ENCODE results near the gene ARHGAP10.
A peak's percentile ranks its signal among the peaks of the same experiment; 100 is the strongest.

Gene ARHGAP10

GRCh38 chr4:147958489-147959065 lies 226.7 kb downstream of the ARHGAP10 start:
- Histone ChIP-seq H3K4me3 (no peak overlapping the region), H3K27ac (no peak overlapping the region)

- no peak overlapping the region for H3K27ac ChIP-seq
Observed at GRCh38 chr4:147960971-147961370, 229.1 kb downstream of the ARHGAP10 start.

DNA sequence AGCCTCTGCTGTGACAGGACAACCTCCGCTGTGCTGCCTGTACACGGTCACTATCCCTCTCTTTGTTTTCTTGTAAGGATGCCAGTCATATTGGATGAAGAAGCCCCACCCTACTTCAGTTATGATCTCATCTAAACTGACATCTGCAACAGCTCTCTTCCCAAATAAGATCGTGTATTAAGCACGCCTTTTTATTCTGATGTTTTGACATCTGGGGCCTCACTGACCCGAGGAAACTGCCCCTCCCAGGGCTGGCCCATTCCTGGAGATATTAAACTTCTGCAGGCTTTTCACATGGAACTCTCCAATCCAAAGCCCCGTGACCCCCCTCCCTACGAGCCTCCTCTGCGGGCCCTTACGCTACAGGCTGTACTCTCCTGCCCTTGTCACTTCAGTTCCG lies 232.0 kb downstream of the ARHGAP10 start:
- Histone ChIP-seq H3K4me3 (no peak overlapping the region), H3K27ac (peak overlapping the region in 1 of 21 experiments; percentile 51)

More at GRCh38 chr4:147960971-147961370, 229.1 kb downstream of the ARHGAP10 start:
- H3K4me3 ChIP-seq, result no peak overlapping the region

GRCh38 chr4:147964266-147964880 lies 232.5 kb downstream of the ARHGAP10 start:
- Histone ChIP-seq H3K4me3 (no peak overlapping the region), H3K27ac (no peak overlapping the region)

DNA sequence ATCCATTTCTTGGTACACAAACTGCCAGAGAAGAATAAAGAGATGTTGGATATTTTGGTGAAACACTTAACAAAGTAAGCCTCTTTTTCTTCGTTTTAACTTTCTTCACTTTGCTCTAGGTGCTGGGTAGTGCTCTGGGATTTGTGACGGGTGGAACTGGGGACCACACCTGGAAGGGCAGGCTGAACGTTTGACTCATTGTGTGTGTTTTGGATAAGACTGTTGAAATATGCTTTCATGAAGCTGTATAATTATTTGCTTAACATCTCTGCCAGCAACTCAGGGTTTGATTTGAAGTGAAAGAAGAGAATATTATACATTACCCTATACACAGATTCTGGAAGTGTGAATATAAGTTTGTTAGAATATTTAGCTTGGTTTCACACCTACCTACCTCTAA lies 233.2 kb downstream of the ARHGAP10 start:
- H3K4me3 ChIP-seq, result no peak overlapping the region
- H3K27ac ChIP-seq, result no peak overlapping the region

GRCh38 chr4:147965873-147966272 lies 234.0 kb downstream of the ARHGAP10 start:
- Histone ChIP-seq H3K27ac (no peak overlapping the region), H3K4me3 (no peak overlapping the region)

- Histone ChIP-seq H3K4me3 (no peak overlapping the region), H3K27ac (no peak overlapping the region)
Observed at GRCh38 chr4:147968641-147969040, 236.8 kb downstream of the ARHGAP10 start.

DNA sequence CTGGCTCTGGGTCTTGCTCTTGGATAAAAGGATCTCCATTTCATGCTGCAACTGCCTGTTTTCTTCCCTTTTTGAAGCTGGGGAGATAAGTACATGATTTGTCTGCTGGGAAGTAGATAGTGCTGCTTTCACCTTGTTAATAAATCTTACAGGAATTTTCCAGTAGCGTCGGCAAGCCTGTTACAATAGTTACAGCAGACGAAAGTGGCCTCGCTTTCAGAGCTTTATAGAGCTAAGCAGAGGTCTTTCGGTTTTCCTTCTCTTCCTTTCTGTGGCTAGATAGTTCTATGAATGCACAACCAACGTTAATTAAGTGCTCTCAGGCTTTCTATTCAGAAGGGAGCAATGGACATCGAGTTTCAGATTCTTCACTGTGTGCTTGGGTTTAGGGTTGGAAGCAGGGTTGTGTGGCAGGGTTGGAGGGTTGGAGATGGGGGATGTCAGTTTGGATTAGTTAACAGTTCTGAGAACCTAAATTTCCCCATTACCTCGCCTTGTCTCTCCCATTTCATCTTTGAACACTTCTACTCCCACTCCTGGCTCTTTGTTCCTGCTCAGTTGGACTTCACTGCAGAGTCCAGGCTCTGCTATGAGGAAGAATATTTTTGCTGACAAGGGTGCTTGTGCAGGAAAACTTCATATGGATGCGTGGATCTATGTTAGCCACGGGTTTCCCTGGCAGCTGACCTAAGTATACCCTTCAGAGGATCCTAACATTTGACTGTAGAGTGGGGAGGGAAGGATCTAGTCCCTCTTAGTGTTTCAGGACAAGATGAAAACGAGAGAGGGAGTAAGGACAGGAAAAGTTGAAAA lies 237.9 kb downstream of the ARHGAP10 start:
- Histone ChIP-seq H3K27ac (no peak overlapping the region), H3K4me3 (no peak overlapping the region)

GRCh38 chr4:147971116-147971515 lies 239.2 kb downstream of the ARHGAP10 start:
- Histone ChIP-seq H3K27ac (no peak overlapping the region), H3K4me3 (no peak overlapping the region)

DNA sequence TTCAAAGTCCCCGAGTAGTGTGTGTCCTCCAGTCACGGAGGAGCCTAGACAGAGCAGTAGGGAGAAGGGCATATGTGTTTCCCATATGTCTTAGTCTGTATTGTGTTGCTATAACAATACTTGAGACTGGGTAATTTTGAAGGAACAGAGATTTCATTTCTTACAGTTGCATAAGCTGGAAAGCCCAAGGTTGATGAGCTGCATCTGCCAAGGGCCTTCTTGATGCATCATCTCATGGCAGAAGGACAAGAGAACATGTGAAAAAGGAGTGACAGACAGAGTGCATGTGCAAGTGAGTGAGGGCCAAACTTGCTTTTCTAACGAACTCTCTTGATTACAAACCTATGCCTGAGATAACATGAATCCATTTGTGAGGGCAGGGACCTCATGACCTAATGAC lies 243.4 kb downstream of the ARHGAP10 start:
- Histone ChIP-seq H3K27ac (peak overlapping the region in 4 of 21 experiments; percentile 2 to 33 (median 18)), H3K4me3 (no peak overlapping the region)

DNA sequence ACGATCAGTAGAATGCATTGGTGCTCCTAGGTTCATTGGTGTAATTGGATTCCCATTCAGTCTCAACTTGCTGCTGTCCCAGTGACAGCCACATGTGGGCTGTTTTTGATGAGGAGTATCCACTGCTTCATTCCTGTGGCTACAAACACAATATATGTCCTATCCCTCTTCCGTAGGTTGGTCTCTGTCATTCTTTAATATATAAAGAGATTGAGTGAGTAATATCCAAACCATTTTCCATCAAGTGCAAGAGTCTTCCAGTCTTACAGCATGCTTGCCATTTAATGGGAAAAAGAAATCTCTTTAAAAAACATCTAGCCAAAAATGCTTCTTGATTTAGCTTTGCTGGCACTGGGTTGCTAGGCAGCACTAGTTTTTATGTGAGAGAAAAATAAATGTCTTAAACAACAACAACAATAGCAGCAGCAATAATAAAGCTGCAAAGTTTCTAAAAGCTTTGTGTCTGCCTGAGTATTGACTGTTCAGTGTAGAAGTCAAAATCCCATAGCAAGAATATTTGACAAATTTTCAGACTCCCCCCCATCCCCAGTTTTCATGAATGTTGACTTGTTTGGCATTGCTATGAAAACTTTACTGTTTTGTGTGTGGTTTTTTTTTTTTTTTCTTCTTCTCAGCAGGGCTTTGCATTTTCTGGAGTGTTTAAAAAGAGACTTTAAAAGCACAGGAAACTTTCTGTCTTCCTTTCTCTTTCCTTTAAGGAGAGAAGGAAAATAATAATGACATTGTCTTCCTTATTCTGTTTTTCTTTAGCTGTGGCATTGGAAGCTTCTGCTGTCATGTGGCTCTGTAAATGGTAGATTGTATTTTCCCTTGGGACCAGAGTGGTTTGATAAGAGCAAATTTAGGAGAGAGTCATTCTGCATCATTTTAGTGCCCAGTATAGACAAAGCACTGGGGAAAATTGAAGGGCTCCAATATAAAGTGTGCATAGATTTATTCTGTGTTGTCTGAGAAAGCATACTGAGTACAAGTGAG lies 244.3 kb downstream of the ARHGAP10 start:
- H3K4me3 ChIP-seq, result no peak overlapping the region
- H3K27ac ChIP-seq, result peak overlapping the region in 2 of 21 experiments; percentile 2 to 13

DNA sequence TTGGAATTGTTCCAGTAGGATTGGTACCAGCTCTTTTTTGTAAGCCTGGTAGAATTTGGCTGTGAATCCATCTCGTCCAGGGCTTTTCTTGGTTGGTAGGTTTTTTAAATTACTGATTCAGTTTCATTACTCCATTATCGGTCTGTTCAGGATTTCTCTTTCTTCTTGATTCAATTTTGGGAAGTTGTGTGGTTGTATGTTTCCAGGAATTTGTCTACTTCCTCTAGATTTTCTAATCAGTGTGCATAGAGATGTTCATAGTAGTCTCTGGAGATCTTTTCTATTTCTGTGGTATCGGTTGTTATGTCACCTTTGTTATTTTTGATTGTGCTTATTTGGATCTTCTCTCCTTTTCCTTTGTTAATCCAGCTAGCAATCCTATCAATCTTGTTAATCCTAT lies 248.7 kb downstream of the ARHGAP10 start:
- no peak overlapping the region for H3K27ac ChIP-seq
- H3K4me3 ChIP-seq, result no peak overlapping the region

DNA sequence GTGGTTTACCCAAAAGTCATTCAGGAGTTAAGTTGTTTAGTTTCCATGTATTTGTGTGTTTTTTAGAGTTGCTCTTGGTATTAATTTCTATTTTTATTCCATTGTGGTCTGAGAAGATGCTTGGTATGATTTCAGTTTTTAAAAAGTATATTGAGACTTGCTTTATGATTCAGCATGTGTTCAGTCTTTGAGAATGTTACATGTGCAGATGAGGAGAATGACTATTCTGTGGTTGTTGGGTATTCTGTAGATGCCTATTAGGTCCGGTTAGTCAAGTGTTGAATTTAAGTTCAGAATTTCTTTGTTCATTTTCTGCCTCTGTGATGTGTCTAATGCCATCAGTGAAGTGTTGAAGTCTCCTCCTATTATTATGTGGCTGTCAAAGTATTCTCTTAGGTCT lies 249.4 kb downstream of the ARHGAP10 start:
- no peak overlapping the region for H3K4me3 ChIP-seq
- no peak overlapping the region for H3K27ac ChIP-seq

DNA sequence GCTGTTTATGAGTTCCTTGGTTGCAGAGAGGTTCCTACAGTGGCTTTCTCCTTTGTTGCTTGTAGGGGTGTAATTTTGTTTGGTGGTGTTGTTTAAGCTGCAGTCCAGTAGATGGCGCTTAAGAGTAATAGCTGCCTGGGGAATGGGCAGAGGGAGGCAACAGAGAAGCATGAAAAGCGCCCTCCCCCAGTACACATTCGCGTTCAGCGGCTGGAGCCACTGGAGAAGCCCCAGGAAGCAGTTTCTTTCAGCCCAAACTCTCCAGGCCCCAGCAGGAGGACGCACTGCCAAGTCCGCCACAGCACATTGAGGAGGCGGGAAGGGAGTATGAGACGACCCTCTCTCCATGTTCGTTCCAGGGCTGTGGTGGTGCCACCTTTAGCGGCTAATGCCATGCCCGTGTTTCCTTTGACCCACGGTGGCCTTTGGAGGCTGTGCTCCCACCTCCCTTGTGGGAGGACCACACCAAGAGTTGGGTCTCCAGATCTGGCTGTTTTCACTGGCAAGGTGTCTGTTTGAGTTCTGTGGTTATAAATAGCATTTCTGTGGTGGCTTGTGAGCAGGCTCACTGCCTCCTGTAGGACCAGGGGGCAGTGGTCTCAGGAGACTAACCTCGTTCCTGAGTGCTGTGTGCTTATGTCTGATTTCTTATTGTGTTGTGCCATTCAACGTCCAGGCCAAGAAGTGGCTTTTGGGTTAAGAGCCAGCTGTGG lies 252.3 kb downstream of the ARHGAP10 start:
- H3K27ac ChIP-seq, result no peak overlapping the region

GRCh38 chr4:147984778-147985138 lies 252.9 kb downstream of the ARHGAP10 start:
- H3K4me3 ChIP-seq, result no peak overlapping the region

More for the DNA sequence above, 252.3 kb downstream of the ARHGAP10 start:
- no peak overlapping the region for H3K4me3 ChIP-seq

DNA sequence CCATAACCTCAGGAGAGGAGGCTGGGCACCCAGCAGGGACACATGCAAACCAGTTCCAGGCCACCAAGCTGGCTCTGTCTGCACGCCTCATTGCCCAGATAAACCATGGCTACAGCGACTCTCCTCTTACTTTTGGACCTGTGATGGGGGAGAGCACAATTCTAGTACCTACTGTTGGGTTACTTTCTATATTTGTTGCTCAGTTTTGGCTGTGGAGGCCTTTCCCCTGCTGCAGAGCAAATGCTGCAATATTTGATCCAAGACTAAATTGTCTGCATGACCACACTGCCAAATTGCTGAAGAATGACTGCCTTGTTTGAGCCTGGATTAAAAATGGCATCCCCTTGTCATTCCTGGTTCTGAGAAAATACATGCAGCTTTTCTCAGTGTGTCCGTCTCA lies 253.5 kb downstream of the ARHGAP10 start:
- Histone ChIP-seq H3K27ac (no peak overlapping the region), H3K4me3 (no peak overlapping the region)

More at GRCh38 chr4:147984778-147985138, 252.9 kb downstream of the ARHGAP10 start:
- H3K27ac ChIP-seq, result no peak overlapping the region

- H3K27ac ChIP-seq, result no peak overlapping the region
- H3K4me3 ChIP-seq, result no peak overlapping the region
Observed at GRCh38 chr4:147987252-147987651, 255.4 kb downstream of the ARHGAP10 start.

DNA sequence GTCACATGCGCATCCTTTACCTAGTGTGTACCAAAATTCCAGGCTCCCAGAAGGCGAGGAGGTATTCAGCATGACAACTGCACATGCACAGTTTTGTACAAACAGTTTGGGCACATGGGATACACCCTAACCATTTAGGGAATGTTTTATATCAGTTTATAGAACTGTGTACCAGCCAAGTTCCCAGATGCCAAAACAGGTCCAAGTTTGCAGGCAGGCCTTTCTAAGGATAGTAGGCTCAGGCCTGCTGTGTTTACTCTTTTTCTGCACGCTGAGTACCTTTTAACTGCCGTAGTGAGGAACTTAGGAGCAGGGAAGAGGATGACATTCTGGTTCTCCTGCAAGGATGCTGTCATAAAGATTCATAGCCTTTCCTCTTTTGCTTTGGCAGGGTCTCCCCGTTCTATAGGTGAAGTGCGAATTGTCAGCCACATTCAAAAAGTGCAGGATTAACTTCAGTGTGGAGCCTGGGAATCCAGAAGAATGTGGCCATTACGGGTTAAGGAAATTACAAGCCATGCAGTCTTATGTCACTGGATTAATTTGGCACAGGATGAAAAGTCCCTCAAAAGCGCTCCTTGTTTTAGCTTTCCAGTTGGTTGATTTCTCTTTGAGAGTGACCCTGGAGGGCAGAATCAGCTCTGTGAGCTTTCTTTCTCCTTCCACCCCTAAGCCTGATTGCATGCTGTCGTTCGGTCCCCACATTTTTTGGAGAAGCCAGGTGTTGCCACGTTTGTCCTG lies 259.8 kb downstream of the ARHGAP10 start:
- Histone ChIP-seq H3K4me3 (no peak overlapping the region), H3K27ac (no peak overlapping the region)
